ENCODE measurements around the gene PRR16.
A peak's percentile ranks its signal among the peaks of the same experiment; 100 is the strongest.

The PRR16 gene

DNA sequence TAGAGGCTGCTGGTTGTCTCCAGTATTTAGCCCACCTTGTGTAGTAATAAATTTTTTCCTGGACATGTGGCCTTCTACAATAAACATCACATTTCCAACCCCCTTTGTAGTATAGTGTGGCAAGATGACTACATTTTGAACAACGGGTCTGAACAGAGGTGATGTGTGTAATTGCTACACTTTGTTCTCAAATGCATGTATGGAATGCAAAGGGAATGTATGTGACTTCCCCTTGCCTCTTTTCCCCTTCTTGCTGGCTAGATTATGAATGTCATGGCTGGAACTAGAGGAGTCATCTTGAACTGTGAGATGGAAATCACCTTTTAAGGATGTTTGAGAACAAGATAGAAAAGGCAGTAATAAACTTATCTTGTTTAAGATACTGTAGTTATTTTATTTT is 54.5 kb downstream of the PRR16 start:
- peak; percentile 25 for DNase-seq

DNA sequence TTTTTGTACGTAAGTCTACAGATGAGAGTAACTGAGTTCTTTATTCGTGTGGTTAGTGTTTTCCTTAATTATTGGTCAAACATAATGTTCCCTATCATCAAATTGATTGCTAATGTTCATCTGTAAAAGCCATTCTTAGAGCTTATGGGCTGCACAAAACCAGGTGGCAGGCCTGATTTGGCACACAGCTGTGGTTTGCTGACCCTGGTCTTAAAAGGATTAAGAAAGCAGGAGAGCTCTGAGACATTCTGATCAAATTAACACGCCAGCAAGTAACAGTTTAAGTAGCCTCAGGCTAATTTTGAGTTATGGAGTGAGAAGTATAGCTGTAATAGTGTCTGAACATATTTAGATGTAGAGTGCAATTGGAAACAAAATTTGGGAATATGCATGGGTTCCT is 63.2 kb downstream of the PRR16 start:
- no peak for DNase-seq

DNA sequence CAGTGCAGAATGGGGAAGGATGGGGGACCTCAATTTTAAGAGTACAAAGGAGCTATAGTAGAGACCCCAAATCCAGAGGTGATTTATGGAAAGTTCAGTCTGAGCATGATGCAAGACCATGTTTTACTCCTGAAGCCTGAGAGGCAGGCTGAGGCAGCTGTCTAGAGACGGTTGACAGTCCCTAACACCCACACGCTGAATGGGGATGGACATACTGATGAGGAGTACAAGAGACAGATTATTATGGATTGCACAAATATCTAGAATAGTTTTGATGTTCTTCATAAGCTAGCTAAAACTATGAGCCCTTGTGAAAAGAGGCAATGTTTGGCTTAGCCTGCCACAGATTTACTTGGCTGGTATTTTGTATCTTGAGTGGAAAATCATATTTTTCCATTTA is 64.5 kb downstream of the PRR16 start:
- peak; percentile 47 for DNase-seq

DNA sequence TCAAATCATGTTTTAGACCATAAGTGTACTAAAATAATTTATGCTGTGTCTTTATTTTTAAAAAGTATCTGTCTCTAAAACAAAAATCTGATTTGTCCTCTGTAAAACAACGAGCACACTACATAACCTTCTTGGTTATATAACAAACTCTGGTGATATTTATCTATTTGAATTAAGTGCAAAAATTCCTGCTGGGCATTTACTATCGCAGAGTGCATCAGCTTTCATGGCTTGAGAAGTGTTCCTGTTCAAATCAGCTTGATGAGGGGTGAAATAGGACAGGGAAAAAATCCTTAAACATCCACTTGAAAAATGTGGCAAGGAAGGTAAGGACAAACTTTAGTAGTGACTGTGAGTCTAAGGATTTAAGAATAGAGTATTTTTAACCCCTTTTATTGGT is 65.3 kb downstream of the PRR16 start:
- DNase-seq, result no peak

DNA sequence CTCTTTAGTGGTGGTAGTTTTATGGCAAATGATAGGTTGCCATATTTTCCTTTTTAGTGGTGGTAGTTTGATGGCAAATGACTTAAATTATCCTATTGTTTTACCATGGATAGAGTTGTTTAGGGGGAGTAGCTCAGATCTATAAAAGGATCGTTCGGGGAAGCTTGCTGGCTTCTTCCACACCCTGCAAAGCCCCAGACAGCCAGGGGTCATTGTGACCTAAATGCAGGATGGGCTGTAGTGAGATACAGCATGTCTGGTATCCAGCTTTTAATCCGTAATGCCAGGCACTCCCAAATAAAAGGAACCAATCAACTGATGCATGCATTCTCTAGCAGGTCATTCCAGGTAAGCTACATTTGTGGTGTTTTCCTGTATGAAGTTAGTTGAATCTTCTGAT is 67.1 kb downstream of the PRR16 start:
- no peak for DNase-seq

DNA sequence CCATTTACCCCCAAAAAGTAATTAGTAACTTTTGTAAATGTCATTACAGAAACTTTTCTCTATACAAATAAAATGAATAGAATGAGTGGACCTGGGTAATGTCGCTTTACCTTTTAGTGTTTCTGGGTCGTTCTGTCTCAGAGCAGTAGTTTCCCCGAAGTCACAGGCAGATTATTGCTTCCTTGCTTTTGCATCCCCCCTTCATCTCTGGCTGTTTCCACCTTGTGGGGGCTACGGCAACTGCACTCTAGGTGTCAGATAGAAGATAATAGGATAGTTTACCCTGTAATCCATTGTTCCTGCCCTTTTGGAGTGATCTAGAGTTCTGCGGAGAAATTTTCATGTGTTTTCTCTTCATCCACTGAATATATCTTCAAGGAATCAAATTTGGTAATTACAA is 68.7 kb downstream of the PRR16 start:
- no peak for DNase-seq

DNA sequence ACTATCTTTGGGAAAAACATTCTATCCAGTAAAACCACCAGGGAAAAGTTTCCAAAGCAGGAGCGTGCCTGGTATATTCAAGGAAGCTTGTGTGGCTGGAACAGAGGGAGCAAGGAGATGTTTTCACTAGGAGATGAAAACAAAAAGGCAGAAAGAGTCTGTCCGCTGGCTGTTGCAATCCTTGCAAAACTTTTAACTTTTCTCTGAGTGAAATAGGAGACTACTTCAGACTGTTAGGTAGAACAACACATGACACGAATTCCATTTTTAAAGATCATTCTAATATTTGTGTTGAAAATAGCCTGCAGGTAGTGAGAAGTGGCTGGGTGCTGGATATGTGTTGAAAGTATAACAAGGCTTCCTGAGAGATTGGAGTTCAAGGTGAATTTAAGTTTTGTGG is 69.5 kb downstream of the PRR16 start:
- no peak for DNase-seq

DNA sequence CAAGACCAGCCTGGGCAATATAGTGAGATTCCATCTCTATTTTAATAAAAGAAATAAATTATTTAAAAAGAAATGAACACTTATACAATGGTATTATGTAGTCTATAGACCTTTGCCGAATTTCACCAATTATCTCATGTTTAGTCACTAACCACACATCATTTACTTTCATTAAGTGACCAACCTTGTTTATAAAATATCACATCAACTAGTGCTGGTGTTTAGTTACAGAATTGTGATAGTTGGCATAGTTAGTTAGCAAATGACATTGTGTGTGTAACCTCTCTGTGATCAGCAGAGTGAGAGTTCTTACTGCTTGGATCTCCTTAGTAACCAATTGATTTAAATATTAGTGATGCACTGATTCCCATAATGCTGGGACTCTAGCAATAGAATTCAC is 71.8 kb downstream of the PRR16 start:
- DNase-seq, result no peak

DNA sequence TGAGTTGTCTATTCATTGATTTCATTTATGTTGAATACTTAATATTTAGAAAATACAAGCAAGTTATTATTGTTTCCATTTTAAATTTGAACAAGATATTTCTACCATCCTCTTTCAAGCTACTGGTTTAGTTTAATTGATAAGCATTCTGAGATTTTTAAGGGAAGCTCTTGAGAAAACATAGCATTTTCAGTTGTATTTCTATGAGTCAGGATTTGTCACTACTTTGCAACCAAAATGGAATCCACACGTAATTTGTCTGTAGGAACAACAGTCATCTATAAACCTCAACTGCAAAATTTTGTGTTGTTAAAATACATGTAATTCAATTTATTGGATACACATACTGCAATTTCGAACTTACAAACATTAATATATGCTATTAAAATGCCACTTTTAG is 74.0 kb downstream of the PRR16 start:
- peak; percentile 74 for DNase-seq

DNA sequence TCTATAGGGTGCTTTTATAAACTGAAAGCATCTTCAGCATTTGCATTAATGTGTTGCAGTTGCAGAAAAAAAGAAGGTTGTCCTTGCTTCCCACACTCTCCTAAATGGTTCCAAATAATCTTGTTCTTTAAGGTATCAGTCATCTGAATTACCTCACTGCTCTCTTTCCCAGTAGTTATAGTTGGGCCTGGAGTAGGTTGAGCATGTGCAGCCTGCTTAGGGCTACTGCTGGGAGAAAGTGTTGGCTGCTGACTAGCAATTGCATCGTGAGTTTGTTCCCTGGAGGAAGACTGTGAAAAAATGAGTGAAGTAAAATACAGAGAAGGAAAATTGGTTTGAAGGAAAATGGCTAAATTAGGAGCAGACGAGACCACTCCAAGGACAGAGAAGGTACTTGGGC is 74.5 kb downstream of the PRR16 start:
- DNase-seq, result peak; percentile 63

DNA sequence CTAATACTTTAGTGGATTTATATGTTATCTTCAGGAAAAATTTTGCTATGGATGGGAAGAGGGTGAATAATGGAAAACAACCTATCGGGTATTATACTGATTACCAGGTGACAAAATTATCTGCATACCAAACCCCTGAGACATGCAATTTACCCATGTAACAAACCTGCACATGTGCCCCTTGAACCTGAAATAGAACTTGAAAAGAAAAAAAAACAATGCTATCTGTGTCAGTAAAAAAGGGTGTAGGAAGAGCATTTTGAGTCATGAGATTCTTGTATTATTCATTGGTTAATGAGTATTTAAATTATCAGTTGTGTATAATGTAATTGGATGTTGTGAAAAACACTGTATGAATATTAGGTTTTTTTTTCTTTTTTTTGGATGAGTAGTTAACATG is 75.4 kb downstream of the PRR16 start:
- peak; percentile 18 for DNase-seq

DNA sequence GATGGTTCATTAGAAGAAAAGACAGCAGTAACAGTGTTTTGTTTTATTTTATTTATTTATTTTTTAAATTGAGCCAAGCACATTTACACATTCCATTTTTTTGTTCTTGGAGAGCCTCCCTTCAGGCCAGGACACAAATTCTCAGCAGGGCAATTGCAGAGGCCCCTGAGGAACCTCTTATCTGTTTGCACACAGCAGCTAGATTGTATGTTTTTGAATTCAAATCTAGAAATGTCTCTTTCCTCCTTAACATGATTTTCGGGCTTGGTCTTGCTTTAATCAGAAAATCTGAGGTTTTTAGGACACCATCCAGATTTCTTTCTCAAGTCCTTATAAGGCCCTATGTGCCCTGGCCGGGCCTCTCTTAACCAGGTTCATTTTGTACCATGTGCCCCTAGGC is 76.0 kb downstream of the PRR16 start:
- no peak for DNase-seq

DNA sequence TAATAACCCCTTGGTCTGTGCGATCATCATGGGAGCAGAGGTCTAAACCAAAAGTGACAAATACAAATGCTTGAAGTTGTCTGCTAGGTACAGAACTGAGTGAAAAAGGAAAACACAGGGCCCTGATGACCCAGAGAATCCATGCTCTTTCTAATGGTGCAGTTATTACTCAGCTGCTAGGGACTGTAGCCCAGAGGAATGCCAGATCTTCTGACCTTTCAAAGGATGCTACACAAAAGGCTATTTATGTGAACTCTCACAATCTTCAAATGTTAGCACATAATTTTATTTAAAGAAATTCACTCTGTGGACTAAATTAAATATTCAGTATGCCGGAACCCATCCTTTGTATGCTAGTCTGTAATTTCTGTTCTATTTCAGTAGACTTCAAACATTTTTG is 79.9 kb downstream of the PRR16 start:
- DNase-seq, result peak; percentile 43

DNA sequence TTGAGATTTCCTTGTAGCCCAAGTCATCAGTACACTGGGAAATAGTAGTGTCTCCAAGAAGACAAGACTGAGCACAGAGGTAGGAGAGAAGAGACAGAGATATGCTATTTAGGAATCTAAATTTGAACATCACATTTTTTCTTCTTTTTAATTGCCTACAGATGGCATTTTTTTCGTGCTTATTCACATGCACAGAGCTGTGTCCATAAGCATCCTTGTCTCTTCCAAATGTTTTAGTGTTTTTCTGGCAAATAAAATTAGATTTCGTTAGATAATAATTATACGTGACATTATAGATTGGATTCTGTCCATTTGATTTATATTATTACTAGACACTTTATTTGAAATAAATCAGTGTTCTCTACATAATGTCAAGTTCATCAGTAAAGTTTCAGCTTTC is 80.9 kb downstream of the PRR16 start:
- peak; percentile 38 for DNase-seq

DNA sequence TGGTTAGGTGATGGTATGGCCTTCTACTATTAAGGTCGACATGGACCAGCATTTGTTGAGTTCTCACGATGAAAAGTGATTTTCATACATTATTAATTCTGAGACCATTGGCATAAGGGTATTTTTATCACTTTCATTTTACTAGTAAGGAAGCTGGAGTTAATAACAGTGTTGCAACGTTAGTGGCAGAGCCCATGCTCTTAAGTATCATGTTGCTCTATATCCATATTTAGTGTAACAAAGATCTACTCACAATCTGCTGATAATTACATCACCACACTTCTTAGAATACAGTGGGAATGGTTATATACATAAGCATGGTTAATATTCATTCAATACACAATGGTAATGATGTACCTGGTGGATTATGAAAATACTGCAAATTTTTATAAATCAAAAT is 81.9 kb downstream of the PRR16 start:
- DNase-seq, result no peak

DNA sequence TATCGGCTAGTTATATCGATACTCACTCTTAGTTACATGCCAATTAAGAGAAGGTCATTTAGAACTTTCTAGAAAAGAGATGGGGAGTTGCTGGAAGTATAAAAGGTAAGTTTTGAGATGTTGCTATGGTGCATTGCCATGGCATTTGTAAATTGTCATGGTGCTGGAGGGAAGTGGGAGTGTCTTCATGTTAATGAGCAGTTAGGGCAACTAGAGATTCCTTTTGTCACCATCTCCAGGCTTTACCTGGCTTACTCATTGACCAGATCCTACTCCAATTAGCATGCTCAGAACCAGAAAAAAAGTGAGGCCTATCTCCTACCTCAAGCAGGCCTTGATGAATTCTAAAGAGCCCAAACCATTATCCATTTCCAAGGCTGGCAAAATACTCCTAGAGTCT is 82.8 kb downstream of the PRR16 start:
- DNase-seq, result no peak

DNA sequence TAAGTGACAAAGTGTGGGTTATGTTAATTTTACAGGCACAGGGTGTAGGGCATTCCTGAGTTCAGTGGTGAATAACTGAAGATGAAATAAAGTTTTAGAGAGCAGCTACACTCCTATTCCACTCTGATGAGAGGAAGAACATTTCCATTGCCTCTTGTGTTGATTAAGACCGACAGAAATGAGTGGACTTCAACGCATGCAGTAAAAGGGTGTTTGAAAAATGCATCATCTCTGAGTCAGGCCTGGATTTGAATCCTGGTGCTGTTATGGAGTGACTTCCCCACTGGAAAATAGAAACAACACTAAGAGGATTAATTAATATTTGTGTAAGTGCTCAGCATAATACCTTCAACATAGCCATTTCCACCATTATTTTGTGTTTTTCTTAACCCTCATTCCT is 86.3 kb downstream of the PRR16 start:
- DNase-seq, result peak; percentile 69

DNA sequence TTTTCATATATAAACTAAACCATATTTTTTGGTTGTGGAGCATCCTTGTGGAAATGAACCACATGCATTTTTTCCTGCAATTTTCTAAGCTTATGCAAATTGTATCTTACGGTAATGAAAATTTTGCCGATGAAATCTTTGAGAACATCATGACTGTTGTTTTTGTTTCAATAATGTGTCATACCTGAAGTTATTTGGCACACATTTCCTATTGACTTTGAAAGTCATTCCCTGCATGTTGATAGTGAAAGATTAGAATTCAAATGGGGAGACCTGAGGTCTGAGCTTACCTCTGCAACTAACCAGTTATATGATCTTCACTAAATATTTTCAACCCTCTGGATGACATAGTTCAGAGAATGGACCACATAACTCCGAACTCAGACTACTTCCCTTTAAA is 88.5 kb downstream of the PRR16 start:
- peak; percentile 46 for DNase-seq

DNA sequence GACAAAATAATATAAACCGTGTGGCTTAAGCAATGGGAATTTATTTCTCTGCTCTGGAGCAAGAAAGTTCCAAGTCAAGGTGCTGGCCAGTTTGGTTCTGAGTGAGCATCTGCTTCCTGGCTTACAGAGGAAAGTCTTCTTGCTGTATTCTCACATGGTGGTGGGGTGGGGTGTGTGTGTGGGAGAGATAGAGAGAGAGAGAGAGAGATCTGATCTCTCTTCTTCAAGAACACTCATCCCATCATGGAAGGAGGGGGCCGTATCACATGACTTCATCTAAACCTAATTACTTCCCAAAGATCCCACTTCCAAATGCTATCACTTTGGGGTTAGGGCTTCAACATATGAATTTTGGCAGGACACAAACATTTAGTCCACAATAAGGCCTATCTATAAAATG is 91.2 kb downstream of the PRR16 start:
- no peak for DNase-seq

DNA sequence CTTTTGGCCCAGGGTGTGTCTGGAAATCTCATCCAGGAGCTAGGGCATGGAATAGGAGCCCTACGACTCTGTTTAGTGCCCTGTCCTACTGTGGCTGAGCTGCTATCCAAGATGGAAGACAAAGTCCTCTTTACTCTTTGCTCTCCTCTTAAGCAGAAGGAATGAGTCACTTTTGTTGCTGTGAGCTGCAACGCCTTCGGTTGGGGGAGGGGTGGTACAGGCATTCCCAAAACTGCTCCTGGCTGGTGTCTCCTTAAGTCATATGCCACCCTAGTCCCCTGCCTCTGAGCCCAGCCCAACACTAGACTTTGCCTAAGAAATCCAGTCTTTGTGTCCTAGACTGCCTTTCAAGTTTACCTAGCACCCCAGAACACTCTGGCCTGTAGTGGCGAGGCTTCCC is 99.9 kb downstream of the PRR16 start:
- no peak for DNase-seq

DNA sequence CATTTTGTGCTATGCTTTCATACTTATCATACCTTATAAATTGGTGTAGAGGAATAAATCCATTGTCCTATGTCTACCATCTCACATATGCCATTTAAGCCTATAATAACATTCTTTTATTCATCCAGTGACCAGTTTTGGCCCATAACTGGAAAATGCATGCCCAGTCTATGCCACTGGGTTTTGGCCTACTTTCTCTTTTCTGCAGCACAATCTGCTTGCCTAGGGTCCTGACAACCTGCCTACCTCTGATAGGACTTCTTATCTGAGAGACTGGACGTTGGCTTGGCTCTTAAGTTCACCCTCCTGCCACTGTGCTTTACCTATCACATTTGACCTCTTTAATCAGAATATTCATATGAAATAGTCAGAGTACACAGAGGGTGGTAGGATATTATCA is 103.0 kb downstream of the PRR16 start:
- no peak for DNase-seq

DNA sequence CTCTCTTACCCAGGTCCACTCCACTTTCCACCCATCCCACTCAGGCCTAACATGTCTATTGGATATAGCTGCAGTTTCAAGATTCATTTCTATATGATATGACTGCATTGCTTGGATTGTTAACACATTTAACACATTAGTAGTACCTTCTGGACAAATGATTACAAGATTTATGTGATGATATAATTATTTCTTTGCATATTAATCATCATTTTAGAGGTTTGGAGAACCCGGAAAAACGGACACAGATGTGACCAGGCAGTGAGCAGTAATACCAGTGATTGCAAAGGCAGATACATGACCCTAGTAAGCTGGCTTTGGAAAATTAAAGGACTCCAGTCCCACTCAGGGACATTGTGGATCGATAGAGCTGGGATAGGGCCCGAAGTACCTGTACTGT is 103.8 kb downstream of the PRR16 start:
- DNase-seq, result no peak

DNA sequence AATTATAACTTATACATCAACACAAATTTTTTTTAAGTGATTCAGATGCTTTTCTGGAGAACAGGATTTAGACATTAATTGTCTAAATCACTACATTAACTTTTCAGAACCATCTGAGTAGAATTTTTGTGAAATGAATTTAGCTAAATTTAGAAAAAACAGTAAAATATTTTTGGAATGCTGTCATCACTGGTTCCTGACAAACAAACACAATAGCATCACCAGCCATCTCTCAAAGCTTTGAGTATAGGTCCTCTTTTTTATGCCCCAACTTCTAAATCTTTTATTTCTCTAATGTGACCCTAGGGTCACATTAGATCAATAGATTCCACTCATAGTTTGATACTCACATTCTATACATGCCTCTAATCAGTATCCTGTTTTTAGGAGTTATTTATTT is 104.6 kb downstream of the PRR16 start:
- peak; percentile 53 for DNase-seq

DNA sequence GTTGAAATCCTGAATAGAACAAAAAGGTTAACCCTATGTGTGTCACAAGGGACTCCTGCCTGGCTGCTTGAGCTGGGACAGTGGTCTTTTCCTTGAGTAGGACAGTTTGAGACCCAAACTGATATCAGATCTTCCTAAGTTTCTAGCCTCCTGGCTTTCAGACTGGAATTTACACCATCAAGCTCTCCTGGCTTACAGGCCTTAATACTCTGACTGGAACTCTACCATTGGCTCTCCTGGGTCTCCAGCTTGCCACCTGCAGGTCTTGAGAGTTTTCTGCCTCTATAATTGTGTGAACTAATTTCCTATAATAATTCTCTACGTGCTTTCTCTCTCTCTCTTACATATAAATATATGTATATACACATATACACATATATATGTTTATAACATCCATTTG is 112.5 kb downstream of the PRR16 start:
- no peak for DNase-seq

DNA sequence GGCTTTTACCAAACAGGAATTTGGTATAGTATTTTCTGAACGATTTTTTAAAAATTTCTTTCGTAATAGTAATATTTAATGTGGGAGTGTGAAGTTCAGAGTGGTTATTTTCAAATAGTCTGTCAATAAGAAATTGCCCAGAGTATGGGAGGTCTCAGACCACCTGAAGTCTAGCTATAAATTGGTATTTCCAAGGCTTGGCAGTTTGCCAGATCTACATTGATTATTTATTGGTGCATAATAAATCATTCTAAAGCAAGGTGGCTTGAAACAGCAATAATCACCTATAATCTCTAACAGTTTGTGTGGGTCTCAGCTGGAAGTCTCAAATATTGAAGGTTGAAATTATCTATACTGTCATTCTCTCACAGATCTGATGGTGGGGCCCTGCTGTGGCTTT is 118.5 kb downstream of the PRR16 start:
- DNase-seq, result no peak

DNA sequence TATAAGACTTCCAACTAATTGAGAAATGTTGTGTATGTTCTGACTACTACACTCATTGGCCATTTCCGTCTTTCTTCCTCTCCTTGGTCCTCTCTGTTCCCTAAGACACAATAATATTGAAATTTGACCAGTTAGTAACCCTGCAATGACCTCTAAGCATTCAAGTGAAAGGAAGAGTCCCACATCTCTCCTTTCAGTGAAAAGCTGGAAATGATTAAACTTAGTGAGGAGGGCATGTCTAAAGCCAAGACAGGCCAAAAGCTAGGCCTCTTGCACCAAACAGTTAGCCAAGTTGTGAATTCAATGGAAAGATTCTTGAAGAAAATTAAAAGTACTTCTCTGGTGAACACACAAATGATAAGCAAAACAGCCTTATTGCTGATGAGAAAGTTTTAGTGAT is 122.5 kb downstream of the PRR16 start:
- DNase-seq, result no peak
